GM19025 (cell line): ENCODE results near the gene NCR3LG1.
"Not testable (repeated sequence)": the region's sequence is repeated elsewhere in the genome, so short reads cannot be mapped to it uniquely, and the experiment has no call there.

Experiments
- ATAC-seq: cut with Tn5 transposase; IDR thresholded peaks from one replicate; pipeline ENCODE4 v1.9.1; 2021; ENCODE audit warnings: mild to moderate bottlenecking, low read depth, moderate library complexity; ENCODE audit not compliant: unreplicated experiment

Gene NCR3LG1

DNA sequence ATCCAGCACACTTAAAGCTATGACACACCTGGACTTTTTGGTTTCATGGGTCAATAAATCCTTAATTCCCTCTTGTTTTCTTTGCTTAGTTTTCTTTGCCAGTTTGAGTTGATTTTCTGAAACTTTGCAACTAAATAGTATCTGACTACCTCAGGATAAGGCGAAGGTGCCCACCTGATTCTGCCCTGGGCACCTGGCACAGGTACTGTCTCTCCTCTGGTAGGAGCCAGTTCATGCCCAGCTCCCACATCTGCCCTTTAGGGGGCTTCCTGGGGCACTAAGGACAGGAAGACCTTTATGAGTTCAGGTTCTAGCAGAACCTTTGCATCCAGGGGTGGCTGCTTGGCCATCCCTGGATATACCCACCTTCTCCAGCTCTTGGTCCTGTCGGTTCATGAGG, 56.4 kb downstream of the NCR3LG1 start:
- ATAC-seq: no peak

DNA sequence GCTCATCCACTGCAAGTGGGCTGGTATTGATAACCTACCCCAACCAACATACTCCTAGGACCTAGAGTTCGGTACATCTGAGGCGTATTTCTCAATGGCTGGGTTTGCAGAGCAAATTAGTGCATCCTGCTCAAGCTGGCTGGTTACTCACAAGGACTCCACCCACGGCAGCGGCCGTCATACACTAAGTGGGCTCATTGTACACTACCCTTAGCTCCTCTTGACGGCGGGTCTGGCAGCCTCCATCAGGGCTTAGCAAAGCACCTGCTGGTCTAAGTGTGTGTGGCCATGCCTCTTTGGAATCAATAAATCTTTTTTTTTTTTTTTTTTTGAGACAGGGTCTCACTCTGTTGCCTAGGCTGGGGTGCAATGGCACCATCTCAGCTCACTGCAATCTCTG, 57.0 kb downstream of the NCR3LG1 start:
- no peak for ATAC-seq

DNA sequence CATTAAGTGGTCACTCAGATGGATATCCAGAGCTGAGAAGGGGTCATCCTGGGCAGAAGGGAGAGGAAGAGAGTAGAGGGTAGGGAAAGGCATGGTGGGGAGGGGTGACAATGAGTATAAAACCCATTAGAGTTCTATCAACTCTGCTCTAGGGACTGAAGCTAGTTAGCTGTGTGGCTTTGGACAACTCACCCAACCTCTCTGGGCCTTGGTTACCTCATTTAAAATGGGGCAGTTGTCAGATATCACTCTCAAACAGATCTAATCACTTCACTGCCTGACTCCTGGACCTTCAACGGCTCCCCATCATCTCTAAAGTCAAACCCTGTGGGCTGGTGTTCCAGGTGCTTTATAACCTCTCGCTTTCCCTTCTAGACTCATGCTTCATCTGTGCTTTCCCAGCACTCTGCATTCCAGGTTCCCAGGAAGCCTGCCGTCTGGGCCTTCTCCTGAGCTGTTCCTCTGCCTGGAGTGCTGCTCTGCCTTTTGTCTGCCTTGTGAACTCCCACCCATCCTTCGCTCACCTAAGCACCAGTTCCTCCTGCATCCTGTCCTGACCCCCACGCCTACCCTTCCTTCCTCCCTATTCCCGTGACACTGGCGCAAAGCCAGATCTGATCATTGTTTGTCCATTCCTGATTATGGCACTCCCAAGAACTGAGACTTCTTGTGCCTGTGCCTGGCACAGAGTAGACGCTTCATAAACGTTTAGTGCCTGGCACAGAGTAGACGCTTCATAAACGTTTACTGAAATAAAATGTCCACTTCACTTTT, 59.2 kb downstream of the NCR3LG1 start:
- no peak for ATAC-seq

DNA sequence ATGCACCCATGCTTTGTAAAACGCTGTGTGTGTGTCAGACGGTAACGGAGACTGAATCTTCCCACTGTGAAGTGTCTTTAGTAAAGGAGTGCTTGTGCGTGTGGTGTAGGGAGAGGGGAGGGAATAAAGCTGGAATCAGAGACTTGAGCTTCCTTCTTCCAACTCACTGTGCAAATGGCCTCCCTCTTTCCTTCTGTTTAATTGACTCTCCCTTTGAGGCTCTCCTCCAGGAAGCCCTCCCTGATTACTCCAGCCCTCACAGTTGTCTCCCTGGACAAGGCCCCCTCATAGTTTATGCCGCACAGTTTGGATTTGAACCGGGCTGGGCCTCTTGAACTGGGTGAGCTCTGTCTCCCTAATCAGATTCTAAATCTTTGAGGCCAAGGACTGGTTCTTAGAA, 59.8 kb downstream of the NCR3LG1 start:
- no peak for ATAC-seq

DNA sequence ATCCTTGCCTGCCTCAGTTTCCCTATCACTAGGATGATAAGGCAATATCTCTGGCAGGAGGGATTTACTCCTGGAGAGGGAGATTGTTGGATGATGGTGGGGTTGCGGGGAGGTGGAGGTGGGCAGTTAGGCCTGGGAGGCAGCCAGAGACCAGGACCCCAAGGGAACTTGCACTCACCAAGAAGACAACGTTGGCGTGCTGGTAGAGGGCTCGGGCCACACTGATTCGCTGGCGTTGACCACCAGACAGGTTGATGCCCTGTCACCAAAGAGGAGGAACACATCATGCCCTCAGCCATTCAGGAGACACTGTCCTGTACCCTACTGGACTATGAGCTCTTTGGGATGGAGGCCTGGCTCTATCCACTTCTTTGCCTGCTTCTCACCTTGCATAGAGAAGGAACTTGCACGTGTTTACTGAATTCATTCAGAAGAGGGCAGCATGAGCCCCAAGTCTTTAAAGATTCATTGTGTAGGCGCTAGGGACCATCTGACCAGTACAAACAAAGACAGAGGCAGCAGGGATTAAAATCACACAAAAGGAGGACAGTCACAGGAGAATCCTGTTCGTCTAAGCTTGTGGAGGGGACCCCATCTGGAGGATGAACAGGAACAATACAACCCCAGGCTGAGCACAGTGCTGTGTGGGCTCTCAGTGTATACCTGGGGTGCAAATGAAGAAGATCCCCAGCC, 61.0 kb downstream of the NCR3LG1 start:
- ATAC-seq: no peak

DNA sequence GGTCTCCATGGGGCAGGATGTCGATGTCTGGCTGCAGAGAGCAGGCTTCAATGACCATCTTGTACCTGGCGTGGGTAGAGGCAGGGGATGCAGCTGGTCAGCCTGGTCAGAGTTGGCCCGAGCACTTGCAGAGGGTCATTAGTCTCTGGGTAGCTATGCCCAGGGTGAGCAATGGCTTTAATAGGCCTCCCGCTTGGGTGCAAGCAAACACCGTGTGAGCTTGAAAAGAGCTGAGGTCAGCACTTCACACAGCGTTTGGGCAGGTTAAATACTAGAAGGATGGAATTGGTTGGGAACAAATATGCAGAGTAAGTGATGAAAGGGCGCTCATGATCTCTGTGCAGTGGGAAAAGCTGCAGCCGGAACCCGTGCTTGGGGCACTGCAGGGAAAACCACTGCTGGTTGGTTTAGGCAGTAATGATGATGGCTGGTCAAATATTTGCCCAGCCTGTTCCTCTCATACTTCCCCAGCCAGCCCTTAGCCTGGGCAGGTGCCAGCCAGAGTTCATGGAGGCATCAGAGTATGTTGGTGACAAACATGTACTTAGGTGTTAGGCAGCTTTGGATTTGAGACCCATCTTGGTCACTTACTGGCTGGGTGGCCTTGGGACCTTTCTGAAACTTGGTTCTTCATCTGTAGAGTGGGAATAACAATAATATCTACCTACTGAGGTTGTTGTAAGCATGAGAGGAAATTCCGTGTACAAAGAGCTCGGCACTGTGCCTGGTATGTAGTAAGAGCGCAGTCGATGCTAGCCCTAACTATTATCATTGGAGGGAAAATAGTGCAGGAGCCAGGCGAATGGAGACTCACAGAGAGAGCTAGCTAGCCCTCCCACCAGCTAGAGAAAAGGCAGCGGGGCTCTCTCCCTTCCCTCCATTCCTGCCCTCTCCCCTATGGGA, 62.1 kb downstream of the NCR3LG1 start:
- ATAC-seq: no peak

DNA sequence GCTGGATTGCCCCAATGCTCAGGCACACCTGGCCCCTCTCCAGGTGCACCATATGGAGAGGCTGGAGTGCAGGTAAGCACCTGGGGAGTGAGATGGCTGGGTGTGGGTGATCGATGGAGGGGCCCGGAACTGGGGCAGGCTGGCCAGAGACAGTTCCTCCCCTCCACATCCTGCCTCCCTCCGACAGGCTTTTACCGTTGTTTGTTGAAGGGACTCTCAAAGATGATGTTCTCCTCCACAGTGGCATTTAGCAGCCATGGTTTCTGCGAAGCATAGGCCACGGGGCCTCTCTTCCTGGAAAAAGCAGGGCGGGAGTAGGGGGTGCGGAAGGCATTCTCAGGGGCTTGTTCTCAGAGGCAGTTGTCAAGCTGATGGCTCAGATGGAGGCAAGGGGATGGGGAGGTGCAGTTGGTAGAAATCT, 62.7 kb downstream of the NCR3LG1 start:
- no peak for ATAC-seq

DNA sequence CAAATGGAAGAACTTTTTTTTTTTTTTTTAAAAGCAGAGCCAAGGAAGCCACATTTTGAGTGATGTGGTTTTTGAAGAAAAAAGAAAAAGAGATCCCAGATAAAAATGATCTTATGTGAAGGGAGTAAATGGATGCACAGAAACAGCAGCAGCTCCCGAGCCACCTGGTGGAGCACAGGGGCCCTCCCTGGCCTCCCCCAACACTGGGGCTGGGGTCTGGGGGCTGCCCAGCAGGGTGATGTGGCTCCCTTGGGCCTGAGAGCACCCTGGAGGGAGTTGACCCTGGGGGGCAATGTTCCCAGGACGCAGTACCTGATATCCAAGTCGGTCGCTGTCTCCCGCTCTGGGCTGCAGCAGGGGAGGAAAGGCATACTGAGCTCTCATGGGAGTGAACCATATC, 63.4 kb downstream of the NCR3LG1 start:
- ATAC-seq: no peak

DNA sequence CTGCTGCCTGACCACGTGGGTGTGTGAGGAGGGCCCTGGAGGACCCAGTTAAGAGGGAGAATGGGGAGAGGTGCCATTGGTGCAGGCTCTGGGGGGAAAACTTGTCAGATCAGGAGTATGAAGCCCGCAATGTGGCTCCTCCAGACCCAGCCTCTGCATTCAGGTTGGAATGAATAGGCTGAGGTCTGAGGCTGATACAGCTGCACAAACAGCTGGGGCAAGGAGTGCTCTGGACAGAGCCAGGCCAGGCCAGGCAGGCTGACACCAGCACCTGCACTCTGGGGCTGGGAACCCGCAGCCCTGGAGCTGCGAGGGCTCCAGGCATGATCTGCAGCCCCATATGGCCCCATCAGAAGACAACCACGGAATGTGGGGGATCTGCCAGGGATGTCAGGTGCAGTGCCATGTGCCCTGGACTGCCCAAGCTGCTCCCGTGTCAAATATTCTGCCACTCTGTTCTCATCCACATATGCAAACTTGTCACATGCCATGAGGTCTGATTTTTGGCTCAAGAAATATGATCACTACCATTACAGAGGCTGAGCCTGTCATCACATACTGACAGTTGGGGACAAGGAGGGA, 64.0 kb downstream of the NCR3LG1 start:
- no peak for ATAC-seq

DNA sequence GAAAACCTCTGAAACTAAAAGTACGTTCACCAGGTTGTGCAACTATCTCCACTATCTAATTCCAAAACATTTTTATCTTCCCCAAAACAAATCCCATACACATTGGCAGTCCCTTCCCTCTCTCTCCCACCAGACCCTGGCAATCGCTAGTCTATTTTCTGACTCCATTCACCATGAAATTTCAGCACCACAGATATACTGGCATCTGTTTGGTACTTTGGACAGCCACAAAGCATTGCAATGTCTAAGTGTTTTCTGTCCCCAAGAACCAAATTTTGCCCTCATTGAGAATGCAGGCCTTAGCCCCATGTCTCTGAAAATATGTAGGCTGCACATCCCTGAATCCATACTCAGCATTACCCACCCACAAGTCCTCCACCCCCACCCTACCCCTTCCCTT, 64.9 kb downstream of the NCR3LG1 start:
- no peak for ATAC-seq

DNA sequence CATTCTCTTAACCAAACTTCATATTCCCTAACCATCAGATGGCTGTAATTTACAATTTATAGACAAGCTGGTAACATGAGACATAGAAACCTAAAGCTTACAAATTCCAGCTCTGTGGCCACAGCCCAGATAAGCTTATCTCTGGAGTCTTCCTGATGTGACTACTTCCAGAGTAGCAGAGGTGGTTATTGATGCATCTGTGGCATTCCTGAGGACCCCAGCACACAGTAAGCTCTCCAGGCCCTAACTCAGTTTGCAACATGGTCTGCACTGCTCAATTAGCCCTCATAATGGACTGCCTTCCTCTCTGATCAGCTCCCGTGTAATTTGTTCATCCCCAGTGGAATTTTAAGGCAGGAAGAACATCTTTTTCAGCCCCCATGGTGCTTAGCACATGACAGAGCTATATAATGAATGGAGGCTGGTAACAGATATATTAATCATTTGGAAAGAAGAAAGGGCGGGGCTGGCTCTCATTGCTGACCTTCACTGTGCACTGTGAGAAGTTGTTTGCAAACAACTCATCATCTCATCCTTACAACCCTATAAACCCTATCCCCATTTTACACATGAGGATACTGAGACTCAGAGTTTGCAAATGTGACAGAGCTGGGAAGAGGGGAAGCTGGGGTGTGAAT, 67.0 kb downstream of the NCR3LG1 start:
- ATAC-seq: no peak

DNA sequence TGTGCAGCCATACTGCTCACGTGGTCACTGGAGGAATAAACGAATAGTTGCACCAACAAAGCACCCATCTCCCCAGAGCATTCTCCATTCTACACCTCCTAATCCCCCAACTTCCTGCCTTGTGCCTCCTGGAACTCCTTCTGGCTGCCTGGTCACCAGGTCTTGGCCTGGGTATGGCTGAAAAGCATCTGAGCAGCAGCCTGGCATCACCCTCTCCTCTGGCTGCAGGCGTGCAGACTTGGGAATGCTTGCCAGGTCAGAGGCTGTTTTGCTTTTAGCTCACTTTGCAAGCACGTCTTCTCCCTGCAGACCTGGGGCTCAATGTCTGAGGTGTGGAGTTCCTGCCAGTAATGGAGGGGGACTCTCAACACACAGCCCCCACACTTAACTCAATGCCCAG, 70.2 kb downstream of the NCR3LG1 start:
- no peak for ATAC-seq

DNA sequence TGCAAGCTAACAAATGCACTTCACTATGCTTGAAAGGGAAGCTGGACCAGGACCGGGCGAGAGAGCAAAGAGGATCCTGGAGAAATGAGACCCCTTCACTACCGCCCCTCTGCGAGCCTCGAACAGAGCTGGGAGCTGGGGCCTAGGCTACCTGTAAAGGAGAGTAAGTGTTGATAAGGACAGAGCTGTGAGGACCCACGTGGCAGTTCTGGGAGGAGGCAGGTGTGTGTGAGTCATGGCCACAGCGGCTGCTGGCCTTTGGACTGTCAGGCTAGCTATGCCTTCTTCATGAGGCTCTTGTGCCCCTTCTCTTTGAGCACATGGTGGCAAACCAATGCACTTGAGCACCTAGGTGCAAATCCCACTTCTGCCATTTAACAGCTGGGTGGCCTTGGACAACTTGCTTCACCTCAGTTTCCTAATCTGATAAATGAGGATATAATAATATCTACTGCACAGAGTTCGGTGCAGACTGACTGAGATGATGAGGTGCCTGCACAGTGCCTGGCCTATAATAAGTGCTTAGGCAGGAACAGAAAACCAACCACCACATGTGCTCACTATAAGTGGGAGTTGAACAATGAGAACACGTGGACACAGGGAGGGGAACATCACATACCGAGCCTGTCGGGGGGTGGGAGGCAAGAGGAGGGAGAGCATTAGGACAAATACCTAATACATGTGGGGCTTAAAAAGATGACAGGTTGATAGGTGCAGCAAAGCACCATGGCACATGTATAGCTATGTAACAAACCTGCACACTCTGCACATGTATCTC, 72.1 kb downstream of the NCR3LG1 start:
- ATAC-seq: no peak

DNA sequence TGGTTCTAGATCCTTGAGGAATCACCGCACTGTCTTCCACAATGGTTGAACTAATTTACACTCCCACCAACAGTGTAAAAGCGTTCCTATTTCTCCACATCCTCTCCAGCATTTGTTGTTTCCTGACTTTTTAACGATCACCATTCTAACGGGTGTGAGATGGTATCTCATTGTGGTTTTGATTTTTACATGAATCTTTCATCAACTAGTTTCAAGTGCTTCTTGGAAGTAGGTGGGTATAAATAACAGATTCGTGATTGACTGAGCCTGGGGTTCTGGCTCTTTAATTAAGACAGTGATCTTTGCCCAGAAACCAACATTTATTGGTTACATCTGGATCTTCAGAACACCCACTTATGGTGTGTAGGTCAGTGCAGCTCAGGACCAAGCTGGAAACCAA, 74.6 kb downstream of the NCR3LG1 start:
- ATAC-seq: not testable (repeated sequence)
